H9 (cell line): ENCODE results near the gene CHN1. TPM values are rescaled to one million over a fixed set of nuclear protein-coding genes. Genes with fewer than 3 reads are reported as not detected.

Experiments used
- DNase-seq: peaks from one replicate; pipeline ENCODE4 v3.0.0-alpha.2; 2017
- H2AFZ ChIP-seq: one replicate; pipeline ENCODE4 v1.6.1; 2013; ENCODE audit warnings: mild to moderate bottlenecking, low read length, control low read depth, moderate library complexity
- H2AK5ac ChIP-seq: 2 replicates; pipeline ENCODE4 v1.6.1; 2013; ENCODE audit warnings: low read length, control low read depth, mixed read lengths; ENCODE audit not compliant: insufficient read length
- H2BK120ac ChIP-seq: one replicate; pipeline ENCODE4 v1.6.1; 2013; ENCODE audit warnings: low read depth, mild to moderate bottlenecking, low read length, control low read depth, inconsistent platforms; ENCODE audit not compliant: poor library complexity, severe bottlenecking
- H2BK12ac ChIP-seq: 2 replicates; pipeline ENCODE4 v1.6.1; 2013; ENCODE audit warnings: low read length, control low read depth, mixed read lengths, low read depth; ENCODE audit not compliant: insufficient read length
- H2BK15ac ChIP-seq: 2 replicates; pipeline ENCODE4 v1.6.1; 2013; ENCODE audit warnings: low read depth, low read length, control low read depth
- H2BK20ac ChIP-seq: one replicate; pipeline ENCODE4 v1.6.1; 2013; ENCODE audit warnings: low read depth, mild to moderate bottlenecking, low read length, control low read depth, inconsistent platforms; ENCODE audit not compliant: poor library complexity, severe bottlenecking
- H2BK5ac ChIP-seq: 2 replicates; pipeline ENCODE4 v1.6.1; 2013; ENCODE audit warnings: low read length, control low read depth, mixed read lengths; ENCODE audit not compliant: insufficient read length
- H3K14ac ChIP-seq: 2 replicates; pipeline ENCODE4 v1.6.1; 2013; ENCODE audit warnings: low read length, control low read depth; ENCODE audit not compliant: insufficient read depth
- H3K18ac ChIP-seq: 2 replicates; pipeline ENCODE4 v1.6.1; 2013; ENCODE audit warnings: low read depth, mild to moderate bottlenecking, mixed read lengths, low read length, control low read depth; ENCODE audit not compliant: insufficient read length
- H3K23ac ChIP-seq: 2 replicates; pipeline ENCODE4 v1.6.1; 2013; ENCODE audit warnings: low read length, control low read depth, mixed read lengths, low read depth; ENCODE audit not compliant: insufficient read length
- H3K23me2 ChIP-seq: 2 replicates; pipeline ENCODE4 v1.6.1; 2013; ENCODE audit warnings: low read depth, mild to moderate bottlenecking, mixed read lengths, low read length, control low read depth; ENCODE audit not compliant: insufficient read length, poor library complexity, severe bottlenecking
- H3K27ac ChIP-seq: 2 replicates; pipeline ENCODE4 v1.5.1; 2013; ENCODE audit warnings: low read length, control low read depth, mixed read lengths, low read depth; ENCODE audit not compliant: insufficient read length
- H3K27me3 ChIP-seq: 2 replicates; pipeline ENCODE4 v1.6.1; 2013; ENCODE audit warnings: low read length, control low read depth, inconsistent platforms; ENCODE audit not compliant: insufficient read depth
- H3K4ac ChIP-seq: 2 replicates; pipeline ENCODE4 v1.6.1; 2013; ENCODE audit warnings: low read depth, mild to moderate bottlenecking, control low read depth, inconsistent platforms, low read length, moderate library complexity
- H3K4me1 ChIP-seq: 2 replicates; pipeline ENCODE4 v1.6.1; 2013; ENCODE audit warnings: low read length, control low read depth, inconsistent platforms; ENCODE audit not compliant: insufficient read depth
- H3K4me2 ChIP-seq: 2 replicates; pipeline ENCODE4 v1.6.1; 2013; ENCODE audit warnings: low read length, control low read depth, mixed read lengths; ENCODE audit not compliant: insufficient read length, insufficient read depth
- H3K56ac ChIP-seq: 2 replicates; pipeline ENCODE4 v1.6.1; 2013; ENCODE audit warnings: low read depth, mild to moderate bottlenecking, mixed read lengths, low read length, control low read depth; ENCODE audit not compliant: insufficient read length
- H3K79me1 ChIP-seq: 2 replicates; pipeline ENCODE4 v1.6.1; 2013; ENCODE audit warnings: low read depth, mild to moderate bottlenecking, moderate library complexity, low read length, control low read depth, inconsistent platforms; ENCODE audit not compliant: insufficient read depth, poor library complexity, severe bottlenecking
- H3K79me2 ChIP-seq: 2 replicates; pipeline ENCODE4 v1.6.1; 2013; ENCODE audit warnings: low read length, control low read depth, inconsistent platforms; ENCODE audit not compliant: insufficient read depth
- H3K9ac ChIP-seq: 2 replicates; pipeline ENCODE4 v1.6.1; 2013; ENCODE audit warnings: low read length, control low read depth, mixed read lengths; ENCODE audit not compliant: insufficient read length; ENCODE audit errors: extremely low read depth
- H3K9me3 ChIP-seq: one replicate; pipeline ENCODE4 v1.6.1; 2013; ENCODE audit warnings: low read depth, low read length, inconsistent platforms; ENCODE audit not compliant: control insufficient read depth
- H3T11ph ChIP-seq: one replicate; pipeline ENCODE4 v1.6.1; 2013; ENCODE audit warnings: mild to moderate bottlenecking, low read length, control low read depth, inconsistent platforms
- H4K20me1 ChIP-seq: one replicate; pipeline ENCODE4 v1.6.1; 2013; ENCODE audit not compliant: control insufficient read depth, insufficient read length, insufficient read depth
- H4K5ac ChIP-seq: 2 replicates; pipeline ENCODE4 v1.6.1; 2013; ENCODE audit warnings: low read depth, mild to moderate bottlenecking, mixed read lengths, low read length, control low read depth; ENCODE audit not compliant: insufficient read length
- H4K8ac ChIP-seq: replicated peaks from 2 replicates; pipeline ENCODE4 v1.6.1; 2013; ENCODE audit warnings: low read length, control low read depth, mixed read lengths, low read depth; ENCODE audit not compliant: insufficient read length
- H4K91ac ChIP-seq: 2 replicates; pipeline ENCODE4 v1.6.1; 2013; ENCODE audit warnings: low read depth, mild to moderate bottlenecking, moderate library complexity, mixed read lengths, low read length, control low read depth; ENCODE audit not compliant: insufficient read length
- H3K27ac Mint-ChIP-seq, 3 experiments: 2 replicates in 2 of 3; 3 replicates in 1 of 3; pipeline ENCODE4 v1.8.0; 2020 to 2021; ENCODE audit warnings: mixed read lengths in 3 of 3, mild to moderate bottlenecking in 1 of 3, moderate library complexity in 1 of 3
- H3K27me3 Mint-ChIP-seq: 2 replicates; pipeline ENCODE4 v1.8.0; 2021; ENCODE audit warnings: low read depth, mild to moderate bottlenecking, moderate library complexity, mixed read lengths
- H3K36me3 Mint-ChIP-seq, 3 experiments: 2 replicates in 2 of 3; 3 replicates in 1 of 3; pipeline ENCODE4 v1.8.0; 2020 to 2021; ENCODE audit warnings: low read depth in 3 of 3, mixed read lengths in 3 of 3; ENCODE audit not compliant: insufficient read depth in 1 of 3
- H3K4me1 Mint-ChIP-seq, 2 experiments: 2 replicates each; pipeline ENCODE4 v1.8.0; 2020; ENCODE audit warnings: mixed read lengths in 2 of 2
- H3K4me3 Mint-ChIP-seq, 2 experiments: 2 replicates in 1 of 2; 3 replicates in 1 of 2; pipeline ENCODE4 v1.8.0; 2020 to 2021; ENCODE audit warnings: mild to moderate bottlenecking in 2 of 2, mixed read lengths in 2 of 2, moderate library complexity in 1 of 2
- H3K9me3 Mint-ChIP-seq, 2 experiments: 2 replicates in 1 of 2; 3 replicates in 1 of 2; pipeline ENCODE4 v1.8.0; 2020; ENCODE audit warnings: mild to moderate bottlenecking in 2 of 2, mixed read lengths in 2 of 2, moderate library complexity in 1 of 2
- WGBS: extraction: QIAGEN DNeasy Blood & Tissue Kit; methylation state at CpG from one replicate; pipeline ENCODE4 v1.1.7; 2013; ENCODE audit warnings: missing lambda C conversion rate, low lambda C conversion rate, mixed read lengths; ENCODE audit not compliant: insufficient read length; ENCODE audit errors: extremely low coverage; 5-methylcytosine and 5-hydroxymethylcytosine counted together
- total RNA-seq: library from RNA; stranded (reverse); gene quantifications from 2 replicates; pipeline ENCODE4 v1.2.1, GENCODE V29; 2021
- TF ChIP-seq, protein P1 (sequence below): fragments of 200-600 bp; sonication (generic); conservative IDR thresholded peaks from 3 replicates; pipeline ENCODE4 v1.8.0; 2021; ENCODE audit warnings: antibody characterized with exemption, mild to moderate bottlenecking

Gene CHN1
- total RNA-seq, 1 experiment from 2014 or later, result 33.9 TPM

DNA sequence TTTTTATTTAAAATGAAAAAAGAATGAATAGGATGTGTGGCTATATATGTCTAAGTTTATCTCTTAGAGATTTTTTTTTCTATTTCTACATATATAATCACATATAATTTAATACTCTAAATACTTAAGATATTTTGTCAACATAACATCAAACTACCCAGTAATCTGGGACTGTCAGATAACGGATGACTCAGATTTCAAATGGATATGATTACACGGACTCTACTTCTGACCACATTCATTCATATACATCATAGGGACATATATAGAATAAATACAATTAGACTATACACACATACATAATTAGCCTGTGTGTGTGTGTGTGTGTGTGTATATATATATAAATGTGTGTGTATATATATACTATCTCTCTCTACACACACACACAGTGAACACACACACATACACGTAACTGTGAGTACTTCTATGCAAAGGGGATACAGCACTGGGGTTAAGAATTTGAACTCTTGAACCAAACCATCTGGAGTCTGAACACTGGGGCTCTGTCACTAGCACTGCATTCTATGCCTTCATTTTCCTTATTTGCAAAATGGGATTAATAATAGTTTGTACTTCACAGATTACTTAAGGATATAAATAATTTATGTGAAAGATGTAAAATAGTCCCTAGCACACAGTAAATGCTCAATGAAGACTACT is 59.5 kb downstream of the CHN1 start:
- no CpG with 5 or more reads among the region's 3 CpGs for WGBS
- H3T11ph ChIP-seq, result no peak overlapping the region
- H2BK15ac ChIP-seq, result no peak overlapping the region
- no peak overlapping the region for H3K14ac ChIP-seq
- Mint-ChIP-seq H3K4me3 (no peak overlapping the region), H3K9me3 (peaks cover 0 to 2% of the 10 kb centered on the region in 2 experiments; a peak in 1 of 5 replicates), H3K27ac (no peak overlapping the region), H3K27me3 (no peaks in the 10 kb centered on the region), H3K36me3 (peaks cover 10 to 23% (median 21%) of the 10 kb centered on the region in 3 experiments; a peak in 6 of 7 replicates), H3K4me1 (peaks cover 4 to 10% of the 10 kb centered on the region in 2 experiments; a peak in 3 of 4 replicates)
- H2AK5ac ChIP-seq, result no peak overlapping the region
- H3K23me2 ChIP-seq, result no peaks in the 10 kb centered on the region
- no peaks in the 10 kb centered on the region for H3K9me3 ChIP-seq
- no peaks in the 10 kb centered on the region for H3K79me1 ChIP-seq
- H3K27me3 ChIP-seq, result no peaks in the 10 kb centered on the region
- no peak overlapping the region for H4K91ac ChIP-seq
- H3K4me1 ChIP-seq, result no peaks in the 10 kb centered on the region
- H4K8ac ChIP-seq, result no peak overlapping the region
- H3K4me2 ChIP-seq, result no peak overlapping the region
- H3K27ac ChIP-seq, result no peak overlapping the region
- H3K79me2 ChIP-seq, result no peaks in the 10 kb centered on the region
- no peak overlapping the region for H2BK120ac ChIP-seq
- H4K5ac ChIP-seq, result no peak overlapping the region
- H2BK12ac ChIP-seq, result no peak overlapping the region
- no peak overlapping the region for H3K18ac ChIP-seq
- DNase-seq, result no peak
- no peak overlapping the region for H2AFZ ChIP-seq
- H3K23ac ChIP-seq, result no peak overlapping the region
- no peak overlapping the region for H2BK5ac ChIP-seq
- no peak overlapping the region for H3K56ac ChIP-seq
- H3K9ac ChIP-seq, result no peak overlapping the region
- H3K4ac ChIP-seq, result no peak overlapping the region
- H2BK20ac ChIP-seq, result no peak overlapping the region
- no peaks in the 10 kb centered on the region for H4K20me1 ChIP-seq
- TF ChIP-seq, protein P1, sequence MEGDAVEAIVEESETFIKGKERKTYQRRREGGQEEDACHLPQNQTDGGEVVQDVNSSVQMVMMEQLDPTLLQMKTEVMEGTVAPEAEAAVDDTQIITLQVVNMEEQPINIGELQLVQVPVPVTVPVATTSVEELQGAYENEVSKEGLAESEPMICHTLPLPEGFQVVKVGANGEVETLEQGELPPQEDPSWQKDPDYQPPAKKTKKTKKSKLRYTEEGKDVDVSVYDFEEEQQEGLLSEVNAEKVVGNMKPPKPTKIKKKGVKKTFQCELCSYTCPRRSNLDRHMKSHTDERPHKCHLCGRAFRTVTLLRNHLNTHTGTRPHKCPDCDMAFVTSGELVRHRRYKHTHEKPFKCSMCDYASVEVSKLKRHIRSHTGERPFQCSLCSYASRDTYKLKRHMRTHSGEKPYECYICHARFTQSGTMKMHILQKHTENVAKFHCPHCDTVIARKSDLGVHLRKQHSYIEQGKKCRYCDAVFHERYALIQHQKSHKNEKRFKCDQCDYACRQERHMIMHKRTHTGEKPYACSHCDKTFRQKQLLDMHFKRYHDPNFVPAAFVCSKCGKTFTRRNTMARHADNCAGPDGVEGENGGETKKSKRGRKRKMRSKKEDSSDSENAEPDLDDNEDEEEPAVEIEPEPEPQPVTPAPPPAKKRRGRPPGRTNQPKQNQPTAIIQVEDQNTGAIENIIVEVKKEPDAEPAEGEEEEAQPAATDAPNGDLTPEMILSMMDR, result no peak
